ENCODE data around the gene FUT7. TPM values are rescaled to one million over a fixed set of nuclear protein-coding genes. Genes with fewer than 3 reads are reported as not detected.
A peak's percentile ranks its signal among the peaks of the same experiment; 100 is the strongest.
"Not testable (repeated sequence)": the region's sequence is repeated elsewhere in the genome, so short reads cannot be mapped to it uniquely, and the experiment has no call there.

FUT7 gene
- total RNA-seq, 1 experiment from 2014 or later: not detected

- DNase-seq (ENCODE audit: low read depth): no peak
Measured at GRCh38 chr9:137034039-137034708, 2.3 kb upstream of the FUT7 start.

- DNase-seq (ENCODE audit: low read depth): not testable (repeated sequence)
Measured at GRCh38 chr9:137033481-137033880, 1.6 kb upstream of the FUT7 start.

- no peak for DNase-seq (ENCODE audit: low read depth)
Measured at GRCh38 chr9:137032858-137033257, 970 bp upstream of the FUT7 start.

GRCh38 chr9:137030538-137031527, 1.1 kb downstream of the FUT7 start:
- no peak for DNase-seq (ENCODE audit: low read depth)

GRCh38 chr9:137030006-137030405, 1.9 kb downstream of the FUT7 start:
- no peak for DNase-seq (ENCODE audit: low read depth)

- DNase-seq (ENCODE audit: low read depth): peak; percentile 55
Measured at GRCh38 chr9:137029058-137029936, 2.6 kb downstream of the FUT7 start.

GRCh38 chr9:137028263-137029057, 3.4 kb downstream of the FUT7 start:
- peak; percentile 37 for DNase-seq (ENCODE audit: low read depth)

- DNase-seq (ENCODE audit: low read depth): no peak
Measured at GRCh38 chr9:137027369-137028262, 4.3 kb downstream of the FUT7 start, which contains the start of gene ABCA2. TSS of gene ABCA2 (minus strand) at chr9:137028237. CDS start at chr9:137028140, 97 bp downstream.

- no peak for DNase-seq (ENCODE audit: low read depth)
Measured at GRCh38 chr9:137026828-137027227, 5.1 kb downstream of the FUT7 start.

GRCh38 chr9:137026384-137026783, 5.5 kb downstream of the FUT7 start:
- no peak for DNase-seq (ENCODE audit: low read depth)

- no peak for DNase-seq (ENCODE audit: low read depth)
Measured at GRCh38 chr9:137025517-137025966, 6.3 kb downstream of the FUT7 start.

- DNase-seq (ENCODE audit: low read depth): no peak
Measured at GRCh38 chr9:137023583-137023991, 8.3 kb downstream of the FUT7 start.

GRCh38 chr9:137023157-137023556, 8.7 kb downstream of the FUT7 start:
- no peak for DNase-seq (ENCODE audit: low read depth)

GRCh38 chr9:137022662-137023008, 9.3 kb downstream of the FUT7 start:
- no peak for DNase-seq (ENCODE audit: low read depth)

GRCh38 chr9:137021979-137022661, 9.8 kb downstream of the FUT7 start:
- DNase-seq (ENCODE audit: low read depth): peak; percentile 75

GRCh38 chr9:137021568-137021978, 10.3 kb downstream of the FUT7 start:
- DNase-seq (ENCODE audit: low read depth): no peak

GRCh38 chr9:137020771-137021567, 10.9 kb downstream of the FUT7 start:
- DNase-seq (ENCODE audit: low read depth): no peak

All from HT1080 (cell line).